H9 (cell line): ENCODE data around the gene RIMS1. TPM values are rescaled to one million over a fixed set of nuclear protein-coding genes. Genes with fewer than 3 reads are reported as not detected.

ENCODE experiments used
- DNase-seq: peaks from one replicate; pipeline ENCODE4 v3.0.0-alpha.2; 2017
- H2AFZ ChIP-seq: one replicate; pipeline ENCODE4 v1.6.1; 2013; ENCODE audit warnings: mild to moderate bottlenecking, low read length, control low read depth, moderate library complexity
- H2AK5ac ChIP-seq: 2 replicates; pipeline ENCODE4 v1.6.1; 2013; ENCODE audit warnings: low read length, control low read depth, mixed read lengths; ENCODE audit not compliant: insufficient read length
- H2BK120ac ChIP-seq: one replicate; pipeline ENCODE4 v1.6.1; 2013; ENCODE audit warnings: low read depth, mild to moderate bottlenecking, low read length, control low read depth, inconsistent platforms; ENCODE audit not compliant: poor library complexity, severe bottlenecking
- H2BK12ac ChIP-seq: 2 replicates; pipeline ENCODE4 v1.6.1; 2013; ENCODE audit warnings: low read length, control low read depth, mixed read lengths, low read depth; ENCODE audit not compliant: insufficient read length
- H2BK15ac ChIP-seq: 2 replicates; pipeline ENCODE4 v1.6.1; 2013; ENCODE audit warnings: low read depth, low read length, control low read depth
- H2BK20ac ChIP-seq: one replicate; pipeline ENCODE4 v1.6.1; 2013; ENCODE audit warnings: low read depth, mild to moderate bottlenecking, low read length, control low read depth, inconsistent platforms; ENCODE audit not compliant: poor library complexity, severe bottlenecking
- H2BK5ac ChIP-seq: 2 replicates; pipeline ENCODE4 v1.6.1; 2013; ENCODE audit warnings: low read length, control low read depth, mixed read lengths; ENCODE audit not compliant: insufficient read length
- H3K14ac ChIP-seq: 2 replicates; pipeline ENCODE4 v1.6.1; 2013; ENCODE audit warnings: low read length, control low read depth; ENCODE audit not compliant: insufficient read depth
- H3K18ac ChIP-seq: 2 replicates; pipeline ENCODE4 v1.6.1; 2013; ENCODE audit warnings: low read depth, mild to moderate bottlenecking, mixed read lengths, low read length, control low read depth; ENCODE audit not compliant: insufficient read length
- H3K23ac ChIP-seq: 2 replicates; pipeline ENCODE4 v1.6.1; 2013; ENCODE audit warnings: low read length, control low read depth, mixed read lengths, low read depth; ENCODE audit not compliant: insufficient read length
- H3K23me2 ChIP-seq: 2 replicates; pipeline ENCODE4 v1.6.1; 2013; ENCODE audit warnings: low read depth, mild to moderate bottlenecking, mixed read lengths, low read length, control low read depth; ENCODE audit not compliant: insufficient read length, poor library complexity, severe bottlenecking
- H3K27ac ChIP-seq: 2 replicates; pipeline ENCODE4 v1.5.1; 2013; ENCODE audit warnings: low read length, control low read depth, mixed read lengths, low read depth; ENCODE audit not compliant: insufficient read length
- H3K27me3 ChIP-seq: 2 replicates; pipeline ENCODE4 v1.6.1; 2013; ENCODE audit warnings: low read length, control low read depth, inconsistent platforms; ENCODE audit not compliant: insufficient read depth
- H3K4ac ChIP-seq: 2 replicates; pipeline ENCODE4 v1.6.1; 2013; ENCODE audit warnings: low read depth, mild to moderate bottlenecking, control low read depth, inconsistent platforms, low read length, moderate library complexity
- H3K4me1 ChIP-seq: 2 replicates; pipeline ENCODE4 v1.6.1; 2013; ENCODE audit warnings: low read length, control low read depth, inconsistent platforms; ENCODE audit not compliant: insufficient read depth
- H3K4me2 ChIP-seq: 2 replicates; pipeline ENCODE4 v1.6.1; 2013; ENCODE audit warnings: low read length, control low read depth, mixed read lengths; ENCODE audit not compliant: insufficient read length, insufficient read depth
- H3K56ac ChIP-seq: 2 replicates; pipeline ENCODE4 v1.6.1; 2013; ENCODE audit warnings: low read depth, mild to moderate bottlenecking, mixed read lengths, low read length, control low read depth; ENCODE audit not compliant: insufficient read length
- H3K79me1 ChIP-seq: 2 replicates; pipeline ENCODE4 v1.6.1; 2013; ENCODE audit warnings: low read depth, mild to moderate bottlenecking, moderate library complexity, low read length, control low read depth, inconsistent platforms; ENCODE audit not compliant: insufficient read depth, poor library complexity, severe bottlenecking
- H3K79me2 ChIP-seq: 2 replicates; pipeline ENCODE4 v1.6.1; 2013; ENCODE audit warnings: low read length, control low read depth, inconsistent platforms; ENCODE audit not compliant: insufficient read depth
- H3K9ac ChIP-seq: 2 replicates; pipeline ENCODE4 v1.6.1; 2013; ENCODE audit warnings: low read length, control low read depth, mixed read lengths; ENCODE audit not compliant: insufficient read length; ENCODE audit errors: extremely low read depth
- H3K9me3 ChIP-seq: one replicate; pipeline ENCODE4 v1.6.1; 2013; ENCODE audit warnings: low read depth, low read length, inconsistent platforms; ENCODE audit not compliant: control insufficient read depth
- H3T11ph ChIP-seq: one replicate; pipeline ENCODE4 v1.6.1; 2013; ENCODE audit warnings: mild to moderate bottlenecking, low read length, control low read depth, inconsistent platforms
- H4K20me1 ChIP-seq: one replicate; pipeline ENCODE4 v1.6.1; 2013; ENCODE audit not compliant: control insufficient read depth, insufficient read length, insufficient read depth
- H4K5ac ChIP-seq: 2 replicates; pipeline ENCODE4 v1.6.1; 2013; ENCODE audit warnings: low read depth, mild to moderate bottlenecking, mixed read lengths, low read length, control low read depth; ENCODE audit not compliant: insufficient read length
- H4K8ac ChIP-seq: replicated peaks from 2 replicates; pipeline ENCODE4 v1.6.1; 2013; ENCODE audit warnings: low read length, control low read depth, mixed read lengths, low read depth; ENCODE audit not compliant: insufficient read length
- H4K91ac ChIP-seq: 2 replicates; pipeline ENCODE4 v1.6.1; 2013; ENCODE audit warnings: low read depth, mild to moderate bottlenecking, moderate library complexity, mixed read lengths, low read length, control low read depth; ENCODE audit not compliant: insufficient read length
- H3K27ac Mint-ChIP-seq, 3 experiments: 2 replicates in 2 of 3; 3 replicates in 1 of 3; pipeline ENCODE4 v1.8.0; 2020 to 2021; ENCODE audit warnings: mixed read lengths in 3 of 3, mild to moderate bottlenecking in 1 of 3, moderate library complexity in 1 of 3
- H3K27me3 Mint-ChIP-seq: 2 replicates; pipeline ENCODE4 v1.8.0; 2021; ENCODE audit warnings: low read depth, mild to moderate bottlenecking, moderate library complexity, mixed read lengths
- H3K36me3 Mint-ChIP-seq, 3 experiments: 2 replicates in 2 of 3; 3 replicates in 1 of 3; pipeline ENCODE4 v1.8.0; 2020 to 2021; ENCODE audit warnings: low read depth in 3 of 3, mixed read lengths in 3 of 3; ENCODE audit not compliant: insufficient read depth in 1 of 3
- H3K4me1 Mint-ChIP-seq, 2 experiments: 2 replicates each; pipeline ENCODE4 v1.8.0; 2020; ENCODE audit warnings: mixed read lengths in 2 of 2
- H3K4me3 Mint-ChIP-seq, 2 experiments: 2 replicates in 1 of 2; 3 replicates in 1 of 2; pipeline ENCODE4 v1.8.0; 2020 to 2021; ENCODE audit warnings: mild to moderate bottlenecking in 2 of 2, mixed read lengths in 2 of 2, moderate library complexity in 1 of 2
- H3K9me3 Mint-ChIP-seq, 2 experiments: 2 replicates in 1 of 2; 3 replicates in 1 of 2; pipeline ENCODE4 v1.8.0; 2020; ENCODE audit warnings: mild to moderate bottlenecking in 2 of 2, mixed read lengths in 2 of 2, moderate library complexity in 1 of 2
- CTCF ChIP-seq: fragments of 200-600 bp; sonication (generic); conservative IDR thresholded peaks from 3 replicates; pipeline ENCODE4 v1.8.0; 2021; ENCODE audit warnings: antibody characterized with exemption, mild to moderate bottlenecking
- WGBS: extraction: QIAGEN DNeasy Blood & Tissue Kit; methylation state at CpG from one replicate; pipeline ENCODE4 v1.1.7; 2013; ENCODE audit warnings: missing lambda C conversion rate, low lambda C conversion rate, mixed read lengths; ENCODE audit not compliant: insufficient read length; ENCODE audit errors: extremely low coverage; 5-methylcytosine and 5-hydroxymethylcytosine counted together
- total RNA-seq: library from RNA; stranded (reverse); gene quantifications from 2 replicates; pipeline ENCODE4 v1.2.1, GENCODE V29; 2021

Gene RIMS1
- total RNA-seq, 1 experiment from 2014 or later, result 0.83 TPM

- no CpG with 5 or more reads among the region's 2 CpGs for WGBS
- Mint-ChIP-seq H3K27ac (no peak overlapping the region; a peak in 1 of 7 replicates), H3K36me3 (no peaks in the 10 kb centered on the region), H3K4me1 (peaks cover 8 to 10% of the 10 kb centered on the region in 2 experiments), H3K4me3 (no peak overlapping the region), H3K27me3 (no peaks in the 10 kb centered on the region), H3K9me3 (no peaks in the 10 kb centered on the region)
- Histone ChIP-seq H3K4ac (no peak overlapping the region), H3K4me2 (no peak overlapping the region), H3K56ac (no peak overlapping the region), H3K27me3 (no peaks in the 10 kb centered on the region), H4K91ac (no peak overlapping the region), H4K20me1 (no peaks in the 10 kb centered on the region), H2AFZ (no peak overlapping the region), H3K9me3 (no peaks in the 10 kb centered on the region), H2BK15ac (no peak overlapping the region), H2BK12ac (no peak overlapping the region), H2AK5ac (no peak overlapping the region), H3K79me2 (no peaks in the 10 kb centered on the region), H3K4me1 (no peaks in the 10 kb centered on the region), H3K9ac (no peak overlapping the region), H4K5ac (no peak overlapping the region), H3K27ac (no peak overlapping the region), H3K18ac (no peak overlapping the region), H3T11ph (no peak overlapping the region), H3K23me2 (no peaks in the 10 kb centered on the region), H3K79me1 (no peaks in the 10 kb centered on the region), H3K23ac (no peak overlapping the region), H4K8ac (no peak overlapping the region), H2BK20ac (no peak overlapping the region), H3K14ac (no peak overlapping the region), H2BK120ac (no peak overlapping the region), H2BK5ac (no peak overlapping the region)
- TF ChIP-seq CTCF, result no peak
- no peak for DNase-seq
Measured at GRCh38 chr6:72203983-72204382, 317.6 kb downstream of the RIMS1 start.
